Measurements from ENCODE around the gene MCTP1.
"Not testable (repeated sequence)": the region's sequence is repeated elsewhere in the genome, so short reads cannot be mapped to it uniquely, and the experiment has no call there.

The MCTP1 gene

GRCh38 chr5:95251185-95251584 lies 33.7 kb downstream of the MCTP1 start:
- DNase-seq = no peak

GRCh38 chr5:95244479-95244878 lies 40.4 kb downstream of the MCTP1 start:
- DNase-seq = no peak

- no peak for DNase-seq
Observed at GRCh38 chr5:95241635-95242034, 43.3 kb downstream of the MCTP1 start.

GRCh38 chr5:95241161-95241560 lies 43.7 kb downstream of the MCTP1 start:
- no peak for DNase-seq

GRCh38 chr5:95238560-95239325 lies 46.2 kb downstream of the MCTP1 start:
- peak; percentile 69 for DNase-seq

GRCh38 chr5:95237324-95237723 lies 47.6 kb downstream of the MCTP1 start:
- no peak for DNase-seq

GRCh38 chr5:95235439-95235982 lies 49.4 kb downstream of the MCTP1 start:
- no peak for DNase-seq

GRCh38 chr5:95229646-95230045 lies 55.2 kb downstream of the MCTP1 start:
- DNase-seq = no peak

GRCh38 chr5:95224701-95225459 lies 60.0 kb downstream of the MCTP1 start:
- DNase-seq = no peak

GRCh38 chr5:95223566-95224258 lies 61.2 kb downstream of the MCTP1 start:
- no peak for DNase-seq

GRCh38 chr5:95222836-95223235 lies 62.1 kb downstream of the MCTP1 start:
- DNase-seq = no peak

GRCh38 chr5:95221234-95221633 lies 63.7 kb downstream of the MCTP1 start:
- DNase-seq = no peak

GRCh38 chr5:95220381-95220780 lies 64.5 kb downstream of the MCTP1 start:
- no peak for DNase-seq

- DNase-seq = no peak
Observed at GRCh38 chr5:95219411-95219810, 65.5 kb downstream of the MCTP1 start.

- no peak for DNase-seq
Observed at GRCh38 chr5:95217881-95218280, 67.0 kb downstream of the MCTP1 start.

- no peak for DNase-seq
Observed at GRCh38 chr5:95217351-95217750, 67.5 kb downstream of the MCTP1 start.

GRCh38 chr5:95216136-95216955 lies 68.5 kb downstream of the MCTP1 start:
- peak; percentile 20 for DNase-seq

GRCh38 chr5:95207811-95208210 lies 77.1 kb downstream of the MCTP1 start:
- DNase-seq = not testable (repeated sequence)

GRCh38 chr5:95194856-95195255 lies 90.0 kb downstream of the MCTP1 start:
- DNase-seq = no peak

- DNase-seq = no peak
Observed at GRCh38 chr5:95191330-95191729, 93.6 kb downstream of the MCTP1 start.

GRCh38 chr5:95184924-95185323 lies 100.0 kb downstream of the MCTP1 start:
- no peak for DNase-seq

GRCh38 chr5:95181644-95182043 lies 103.2 kb downstream of the MCTP1 start:
- DNase-seq = no peak
